HepG2 (cell line): ENCODE measurements around the gene AP5Z1. TPM values are rescaled to one million over a fixed set of nuclear protein-coding genes. Genes with fewer than 3 reads are reported as not detected.

Source experiments
- ATAC-seq: fragments of 200-7000 bp; cut with Tn5 transposase; 3 replicates; pipeline ENCODE4 v1.9.1; 2020; ENCODE audit warnings: mild to moderate bottlenecking, moderate library complexity
- BruUV-seq: library from RNA; stranded (reverse); fragments of 400-500 nt; replicated peaks from 2 replicates; lab custom pipeline; 2021; lab: Mats Ljungman, UMichigan
- CTCF ChIA-PET: fragments of 300-600 bp; formaldehyde crosslinking; extraction: SDS; loops from one replicate; lab custom pipeline; 2021; ENCODE audit warnings: low total read pairs, inconsistent platforms, low intra/inter-chr PET ratio; lab: Yijun Ruan, JAX
- POLR2A ChIA-PET: fragments of 350-600 bp; sonication (Branson Sonifier 250); formaldehyde crosslinking; loops from one replicate; lab custom pipeline; 2020; ENCODE audit warnings: antibody characterized with exemption, inconsistent platforms; lab: Yijun Ruan, JAX
- DNase-seq: peaks from one replicate; pipeline ENCODE4 v3.0.0-alpha.2; 2015; ENCODE audit warnings: low spot score
- FAIRE-seq: peaks from 3 replicates; lab custom pipeline; 2011; peaks lifted over from hg19 to GRCh38; lab: Jason Lieb, UNC
- H2AFZ ChIP-seq: one replicate; pipeline ENCODE4 v1.6.1; 2011; ENCODE audit warnings: low read length, inconsistent platforms
- H3K27ac ChIP-seq: fragments of 300-600 bp; 3 replicates; pipeline ENCODE4 v1.8.0; 2011; ENCODE audit warnings: mixed run types, mild to moderate bottlenecking, mixed read lengths, low read length, inconsistent platforms; ENCODE audit not compliant: insufficient read depth; ENCODE audit errors: extremely low read length
- H3K27me3 ChIP-seq, 2 experiments: fragments of 200-600 bp in 1 of 2; 2 replicates in 1 of 2; 3 replicates in 1 of 2; pipeline versions ENCODE4 v1.6.0 to v1.8.0; 2011; ENCODE audit warnings: low read length in 2 of 2, mild to moderate bottlenecking in 2 of 2, moderate library complexity in 2 of 2, inconsistent platforms in 1 of 2; ENCODE audit not compliant: insufficient read depth in 2 of 2, control insufficient read depth in 1 of 2
- H3K36me3 ChIP-seq, 2 experiments: fragments of 200-600 bp in 1 of 2; replicated peaks in 1 of 2; 2 replicates in 1 of 2; 3 replicates in 1 of 2; pipeline versions ENCODE4 v1.5.1 to v1.8.0; 2011; ENCODE audit warnings: low read length in 2 of 2, inconsistent platforms in 1 of 2; ENCODE audit not compliant: insufficient read depth in 2 of 2, control insufficient read depth in 1 of 2
- H3K4me1 ChIP-seq: 2 replicates; pipeline ENCODE4 v1.5.1; 2012; ENCODE audit warnings: low read length, inconsistent platforms; ENCODE audit not compliant: insufficient read depth
- H3K4me2 ChIP-seq: 2 replicates; pipeline ENCODE4 v1.6.0; 2011; ENCODE audit warnings: low read depth, low read length, inconsistent platforms
- H3K4me3 ChIP-seq, 3 experiments: fragments of 200-600 bp in 1 of 3; sonication (generic), shearing (Covaris generic) in 1 of 3; replicated peaks in 1 of 3; 2 replicates each; pipeline ENCODE4 v1.5.1; 2011 to 2016; ENCODE audit warnings: low read length in 3 of 3, inconsistent platforms in 2 of 3, low read depth in 2 of 3, mild to moderate bottlenecking in 2 of 3, control low read depth in 1 of 3, mixed read lengths in 1 of 3; ENCODE audit not compliant: insufficient read depth in 1 of 3
- H3K79me2 ChIP-seq: one replicate; pipeline ENCODE4 v1.6.1; 2011; ENCODE audit warnings: low read length, inconsistent platforms; ENCODE audit not compliant: insufficient read depth
- H3K9ac ChIP-seq: 2 replicates; pipeline ENCODE4 v1.6.0; 2011; ENCODE audit warnings: mild to moderate bottlenecking, low read depth, low read length, inconsistent platforms; ENCODE audit not compliant: insufficient read depth
- H3K9me3 ChIP-seq: 2 replicates; pipeline ENCODE4 v1.5.1; 2012; ENCODE audit warnings: mild to moderate bottlenecking, low read length
- H4K20me1 ChIP-seq: 2 replicates; pipeline ENCODE4 v1.6.0; 2011; ENCODE audit warnings: inconsistent platforms, mild to moderate bottlenecking, low read length, moderate library complexity; ENCODE audit not compliant: insufficient read depth
- ARNT2 ChIP-seq: sonication (generic); formaldehyde crosslinking; IDR thresholded peaks from 2 replicates; pipeline ENCODE4 v1.8.0; 2022; ENCODE audit warnings: mild to moderate bottlenecking, low read depth, missing genetic modification reagents, moderate library complexity
- FOXK2 ChIP-seq: fragments of 450-650 bp; IDR thresholded peaks from 2 replicates; pipeline ENCODE4 v1.6.1; 2016
- GATAD2A ChIP-seq: IDR thresholded peaks from 2 replicates; pipeline ENCODE4 v1.6.1; 2016
- NFE2 ChIP-seq: sonication (generic); formaldehyde crosslinking; IDR thresholded peaks from 2 replicates; pipeline ENCODE4 v1.4.0; 2020; ENCODE audit warnings: missing genetic modification reagents
- PHF20 ChIP-seq: sonication (generic); formaldehyde crosslinking; IDR thresholded peaks from 2 replicates; pipeline ENCODE4 v1.5.0; 2020; ENCODE audit warnings: mild to moderate bottlenecking, missing genetic modification reagents
- RARA ChIP-seq: IDR thresholded peaks from 2 replicates; pipeline ENCODE4 v1.6.1; 2016; ENCODE audit warnings: missing genetic modification reagents, missing compliant biosample characterization
- SMAD3 ChIP-seq: sonication (generic); formaldehyde crosslinking; IDR thresholded peaks from 2 replicates; pipeline ENCODE4 v1.4.0; 2020; ENCODE audit warnings: missing genetic modification reagents
- SUZ12 ChIP-seq: fragments of 150-350 bp; IDR thresholded peaks from 2 replicates; pipeline ENCODE4 v1.6.1; 2014; ENCODE audit warnings: low read depth, low read length
- TOPORS ChIP-seq: sonication (generic); formaldehyde crosslinking; IDR thresholded peaks from 2 replicates; pipeline ENCODE4 v1.8.0; 2023; ENCODE audit warnings: mild to moderate bottlenecking, missing genetic modification reagents
- ZBTB42 ChIP-seq: sonication (generic); formaldehyde crosslinking; IDR thresholded peaks from 2 replicates; pipeline ENCODE4 v1.5.0; 2020; ENCODE audit warnings: mild to moderate bottlenecking, missing genetic modification reagents
- ZFX ChIP-seq: sonication (generic); formaldehyde crosslinking; IDR thresholded peaks from 2 replicates; pipeline ENCODE4 v1.4.0; 2020; ENCODE audit warnings: mild to moderate bottlenecking, low read depth, missing genetic modification reagents, moderate library complexity
- ZNF441 ChIP-seq: sonication (generic); formaldehyde crosslinking; IDR thresholded peaks from 2 replicates; pipeline ENCODE4 v1.7.0; 2021; ENCODE audit warnings: missing genetic modification reagents, borderline replicate concordance
- ZNF615 ChIP-seq: sonication (generic); formaldehyde crosslinking; IDR thresholded peaks from 2 replicates; pipeline ENCODE4 v1.5.0; 2020; ENCODE audit warnings: mild to moderate bottlenecking, missing genetic modification reagents, borderline replicate concordance
- ZNF644 ChIP-seq: IDR thresholded peaks from 2 replicates; pipeline ENCODE4 v1.6.1; 2016; ENCODE audit warnings: low read depth
- ZNF780A ChIP-seq: sonication (generic); formaldehyde crosslinking; IDR thresholded peaks from 2 replicates; pipeline ENCODE4 v1.8.0; 2022; ENCODE audit warnings: mild to moderate bottlenecking, missing genetic modification reagents, moderate library complexity
- ZNF790 ChIP-seq: sonication (generic); formaldehyde crosslinking; IDR thresholded peaks from 2 replicates; pipeline ENCODE4 v1.8.0; 2022; ENCODE audit warnings: missing genetic modification reagents, mild to moderate bottlenecking, borderline replicate concordance
- WGBS: methylation state at CpG from one replicate; pipeline ENCODE4 v1.1.6; 2017; ENCODE audit warnings: low lambda C conversion rate; 5-methylcytosine and 5-hydroxymethylcytosine counted together
- in situ Hi-C: cut with HindIII; loops from 2 replicates; pipeline ENCODE4 v1.10.0; 2017; ENCODE audit warnings: low pct_unique_long_range_greater_than_20kb; ENCODE audit not compliant: extremely low pct_ligation_motif_present
- intact Hi-C: fragments of 100-400 bp; cut with micrococcal nuclease; formaldehyde crosslinking; loops from one replicate; pipeline ENCODE4 v1.10.0; 2022; ENCODE audit not compliant: unreplicated experiment
- polyA plus RNA-seq, 8 experiments: library from polyadenylated mRNA; depleted of rRNA in 3 of 8; stranded (reverse) in 7 of 8; unstranded in 1 of 8; fragments of >200 nt; fragmentation: Illumina TruSeq in 4 of 8; extraction: Trizol in 4 of 8; gene quantifications; 2 replicates each; pipeline versions ENCODE4 v1.2.1 to v1.2.3, GENCODE V29; 2011 to 2016; ENCODE audit warnings: low read depth in 4 of 8, missing spikeins in 1 of 8, mixed read lengths in 1 of 8; ENCODE audit not compliant: insufficient read depth in 1 of 8
- total RNA-seq, 5 experiments: library from RNA; depleted of rRNA; stranded (reverse); fragments of >200 nt; fragmentation: Illumina TruSeq; extraction: Trizol; gene quantifications; 2 replicates each; pipeline ENCODE4 v1.2.3, GENCODE V29; 2016; ENCODE audit warnings: low read depth in 1 of 5
- TF ChIP-seq, protein P1 (sequence below): sonication (generic); formaldehyde crosslinking; IDR thresholded peaks from 2 replicates; pipeline ENCODE4 v1.4.0; 2020; ENCODE audit warnings: missing genetic modification reagents
- TF ChIP-seq, protein P2 (sequence below): fragments of 450-650 bp; IDR thresholded peaks from 2 replicates; pipeline ENCODE4 v1.6.1; 2017; ENCODE audit warnings: mild to moderate bottlenecking

AP5Z1 gene
- total and polyA plus RNA-seq, 2 of the 13 experiments (the other 11 are each of a cell fraction or from before 2014, with no cell fraction given), result 9.3 to 15.1 TPM

DNA sequence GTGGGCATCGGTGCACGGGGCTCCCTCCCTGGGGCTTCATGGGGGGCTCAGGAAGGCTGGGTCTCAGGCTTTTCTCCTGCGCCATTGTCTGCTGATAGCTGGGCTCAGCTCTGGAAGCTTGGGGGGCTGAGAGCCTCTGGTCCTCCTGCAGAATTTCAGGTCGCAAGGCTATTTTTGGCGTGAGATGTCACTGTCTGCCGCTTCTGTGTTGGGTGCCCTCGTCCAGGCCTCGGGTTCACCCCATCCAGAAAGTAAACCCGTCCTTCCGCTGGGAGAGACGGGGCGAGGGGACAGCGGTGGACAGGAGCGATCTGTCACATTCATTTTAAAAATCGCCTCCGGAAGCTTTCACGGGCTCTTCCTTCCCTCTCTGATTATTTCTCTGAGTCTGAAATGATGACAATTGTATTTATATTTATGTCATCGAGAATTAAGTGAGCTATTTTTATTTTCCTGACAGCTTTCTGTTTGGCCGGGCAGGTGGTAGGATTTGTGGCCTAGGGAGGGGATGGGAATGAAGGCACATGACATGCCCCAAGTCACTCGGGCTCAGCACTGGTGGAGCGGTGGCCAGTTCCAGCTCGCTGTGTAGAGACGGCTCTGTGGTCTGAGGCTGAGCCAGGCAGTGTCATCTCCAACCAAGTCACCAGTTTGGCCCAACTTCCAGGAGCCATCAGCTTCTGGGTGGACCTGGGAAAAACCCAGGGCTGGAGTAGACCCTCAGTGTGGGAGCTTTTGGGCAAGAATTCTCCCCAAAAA, 40.7 kb upstream of the AP5Z1 start:
- Histone ChIP-seq H3K27me3 (no peaks in the 10 kb centered on the region), H3K4me2 (no peak overlapping the region), H3K9me3 (no peaks in the 10 kb centered on the region), H3K4me3 (no peak overlapping the region), H4K20me1 (peaks cover 16% of the 10 kb centered on the region), H2AFZ (no peak overlapping the region), H3K27ac (no peak overlapping the region), H3K79me2 (peaks cover 55% of the 10 kb centered on the region), H3K4me1 (peaks cover 36% of the 10 kb centered on the region), H3K9ac (no peak overlapping the region), H3K36me3 (peaks cover 17 to 29% of the 10 kb centered on the region in 2 experiments)
- TF ChIP-seq GATAD2A (CRISPR knock-in tag) (no peak), SUZ12 (no peak), ZNF780A (no peak), FOXK2 (no peak), NFE2 (CRISPR knock-in tag) (no peak), SMAD3 (no peak), ZNF615 (CRISPR knock-in tag) (no peak), RARA (CRISPR knock-in tag) (no peak), ZNF790 (CRISPR knock-in tag) (no peak), ZNF644 (no peak), ARNT2 (CRISPR knock-in tag) (no peak), TOPORS (CRISPR knock-in tag) (no peak), PHF20 (CRISPR knock-in tag) (no peak), ZFX (CRISPR knock-in tag) (no peak), ZNF441 (no peak), ZBTB42 (CRISPR knock-in tag) (no peak)
- TF ChIP-seq, protein P1, sequence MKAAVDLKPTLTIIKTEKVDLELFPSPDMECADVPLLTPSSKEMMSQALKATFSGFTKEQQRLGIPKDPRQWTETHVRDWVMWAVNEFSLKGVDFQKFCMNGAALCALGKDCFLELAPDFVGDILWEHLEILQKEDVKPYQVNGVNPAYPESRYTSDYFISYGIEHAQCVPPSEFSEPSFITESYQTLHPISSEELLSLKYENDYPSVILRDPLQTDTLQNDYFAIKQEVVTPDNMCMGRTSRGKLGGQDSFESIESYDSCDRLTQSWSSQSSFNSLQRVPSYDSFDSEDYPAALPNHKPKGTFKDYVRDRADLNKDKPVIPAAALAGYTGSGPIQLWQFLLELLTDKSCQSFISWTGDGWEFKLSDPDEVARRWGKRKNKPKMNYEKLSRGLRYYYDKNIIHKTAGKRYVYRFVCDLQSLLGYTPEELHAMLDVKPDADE (CRISPR knock-in tag), result no peak
- TF ChIP-seq, protein P2, sequence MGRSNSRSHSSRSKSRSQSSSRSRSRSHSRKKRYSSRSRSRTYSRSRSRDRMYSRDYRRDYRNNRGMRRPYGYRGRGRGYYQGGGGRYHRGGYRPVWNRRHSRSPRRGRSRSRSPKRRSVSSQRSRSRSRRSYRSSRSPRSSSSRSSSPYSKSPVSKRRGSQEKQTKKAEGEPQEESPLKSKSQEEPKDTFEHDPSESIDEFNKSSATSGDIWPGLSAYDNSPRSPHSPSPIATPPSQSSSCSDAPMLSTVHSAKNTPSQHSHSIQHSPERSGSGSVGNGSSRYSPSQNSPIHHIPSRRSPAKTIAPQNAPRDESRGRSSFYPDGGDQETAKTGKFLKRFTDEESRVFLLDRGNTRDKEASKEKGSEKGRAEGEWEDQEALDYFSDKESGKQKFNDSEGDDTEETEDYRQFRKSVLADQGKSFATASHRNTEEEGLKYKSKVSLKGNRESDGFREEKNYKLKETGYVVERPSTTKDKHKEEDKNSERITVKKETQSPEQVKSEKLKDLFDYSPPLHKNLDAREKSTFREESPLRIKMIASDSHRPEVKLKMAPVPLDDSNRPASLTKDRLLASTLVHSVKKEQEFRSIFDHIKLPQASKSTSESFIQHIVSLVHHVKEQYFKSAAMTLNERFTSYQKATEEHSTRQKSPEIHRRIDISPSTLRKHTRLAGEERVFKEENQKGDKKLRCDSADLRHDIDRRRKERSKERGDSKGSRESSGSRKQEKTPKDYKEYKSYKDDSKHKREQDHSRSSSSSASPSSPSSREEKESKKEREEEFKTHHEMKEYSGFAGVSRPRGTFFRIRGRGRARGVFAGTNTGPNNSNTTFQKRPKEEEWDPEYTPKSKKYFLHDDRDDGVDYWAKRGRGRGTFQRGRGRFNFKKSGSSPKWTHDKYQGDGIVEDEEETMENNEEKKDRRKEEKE, result no peak
- CTCF ChIA-PET, result no interaction called here
- no peak for ATAC-seq
- no TSS peak for BruUV-seq
- intact Hi-C loops, result loop anchor here (5.0 kb wide), 1 partner anchor 52 kb away; the partner anchor contains the start of gene FOXK1
- POLR2A ChIA-PET, result interaction anchor here (2.0 kb wide), 1 partner anchor 41 kb away, joined by 4 read pairs; the partner anchor contains the start of gene AP5Z1
- 97% methylated on average over 20 of the region's 23 CpGs for WGBS
- no peak for FAIRE-seq
- in situ Hi-C loops, result no loop called here
- DNase-seq, result no peak
